HG03439 (cell line): ENCODE results near the gene MBOAT2.

ENCODE experiments used
- ATAC-seq: cut with Tn5 transposase; IDR thresholded peaks from one replicate; pipeline ENCODE4 v1.9.1; 2021; ENCODE audit warnings: mild to moderate bottlenecking, moderate library complexity; ENCODE audit not compliant: unreplicated experiment

MBOAT2 gene

GRCh38 chr2:8862230-8862629 lies 141.3 kb downstream of the MBOAT2 start:
- ATAC-seq = no peak

GRCh38 chr2:8861797-8862196 lies 141.7 kb downstream of the MBOAT2 start:
- ATAC-seq = no peak

- ATAC-seq = no peak
Measured at GRCh38 chr2:8860239-8860638, 143.2 kb downstream of the MBOAT2 start.

DNA sequence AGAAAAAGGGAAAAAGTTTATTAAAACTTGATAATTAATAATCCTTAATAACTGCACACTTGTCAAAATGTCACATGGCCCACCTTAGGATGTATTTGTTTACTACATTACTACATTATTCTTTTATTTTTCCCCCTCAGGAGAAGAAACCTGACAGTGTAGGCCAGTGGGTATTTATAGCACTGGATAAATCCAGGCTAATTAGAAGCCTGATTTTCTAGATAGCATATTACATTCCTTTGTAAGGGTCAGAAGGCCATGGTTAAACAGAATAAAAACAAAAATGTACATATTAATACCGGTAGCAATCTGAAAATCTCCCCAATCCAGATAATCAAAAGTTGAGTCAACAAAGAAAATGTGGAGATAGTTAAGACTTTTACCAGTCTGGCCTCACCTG lies 144.6 kb downstream of the MBOAT2 start:
- no peak for ATAC-seq

GRCh38 chr2:8858264-8858663 lies 145.2 kb downstream of the MBOAT2 start:
- no peak for ATAC-seq

- ATAC-seq = no peak
Measured at GRCh38 chr2:8857709-8858108, 145.8 kb downstream of the MBOAT2 start.

- ATAC-seq = no peak
Measured at GRCh38 chr2:8856176-8856575, 147.3 kb downstream of the MBOAT2 start.

DNA sequence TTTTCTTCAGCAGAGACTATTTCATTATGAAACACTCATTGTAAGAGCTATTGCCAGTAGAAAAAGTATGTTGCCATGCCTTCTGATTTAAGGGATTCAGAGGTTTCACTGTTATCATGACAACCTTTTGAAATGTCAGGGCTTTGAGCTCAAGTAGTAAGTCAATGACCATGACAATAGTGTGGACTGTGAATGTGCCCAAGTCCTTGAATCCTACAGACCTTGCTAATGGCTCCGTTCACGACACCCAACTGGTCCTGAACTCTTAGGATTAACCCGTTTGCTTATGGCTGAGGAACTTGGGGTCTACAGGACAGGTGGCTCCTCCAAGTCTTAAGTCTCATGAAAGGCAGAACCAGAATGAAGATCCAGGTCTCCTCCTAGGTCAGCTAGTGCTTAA lies 148.5 kb downstream of the MBOAT2 start:
- ATAC-seq = no peak

GRCh38 chr2:8853426-8853825 lies 150.1 kb downstream of the MBOAT2 start:
- no peak for ATAC-seq

DNA sequence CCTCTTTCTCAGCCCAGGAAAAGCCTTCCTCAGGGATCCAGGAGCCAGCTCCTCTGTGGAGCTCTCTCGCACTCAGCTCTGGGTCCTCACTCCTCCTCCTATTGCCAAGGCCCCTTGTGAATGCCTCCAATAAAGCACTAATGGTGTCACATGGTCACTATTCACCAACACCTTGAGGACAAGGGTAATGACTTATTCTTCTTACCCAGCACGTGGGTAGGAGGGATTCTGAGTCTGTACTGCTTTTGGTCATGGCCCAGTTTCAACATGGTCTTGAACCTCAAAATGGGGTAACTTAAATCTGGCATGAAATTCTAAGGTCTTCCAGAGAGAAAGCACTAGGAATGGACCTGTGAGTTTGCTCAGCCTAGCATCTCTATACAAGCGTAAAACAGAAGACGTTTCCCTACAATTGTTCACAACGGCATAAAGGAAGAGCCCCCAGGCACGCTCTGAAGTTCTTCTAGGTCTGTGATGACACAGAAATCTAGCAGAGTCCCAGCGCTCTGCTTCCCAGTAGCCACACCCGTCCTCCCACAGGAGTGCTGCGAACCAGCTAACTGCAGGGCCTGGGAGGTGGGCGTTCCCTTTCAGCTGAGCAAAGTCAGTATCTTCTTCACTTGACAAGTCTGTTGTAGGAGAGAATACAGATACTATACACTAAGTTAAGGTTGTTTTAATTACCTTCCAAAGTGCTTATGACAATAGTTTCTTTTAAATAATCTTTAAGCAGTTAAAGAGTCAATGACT lies 151.5 kb downstream of the MBOAT2 start:
- ATAC-seq = no peak

GRCh38 chr2:8850845-8851487 lies 152.5 kb downstream of the MBOAT2 start:
- no peak for ATAC-seq

DNA sequence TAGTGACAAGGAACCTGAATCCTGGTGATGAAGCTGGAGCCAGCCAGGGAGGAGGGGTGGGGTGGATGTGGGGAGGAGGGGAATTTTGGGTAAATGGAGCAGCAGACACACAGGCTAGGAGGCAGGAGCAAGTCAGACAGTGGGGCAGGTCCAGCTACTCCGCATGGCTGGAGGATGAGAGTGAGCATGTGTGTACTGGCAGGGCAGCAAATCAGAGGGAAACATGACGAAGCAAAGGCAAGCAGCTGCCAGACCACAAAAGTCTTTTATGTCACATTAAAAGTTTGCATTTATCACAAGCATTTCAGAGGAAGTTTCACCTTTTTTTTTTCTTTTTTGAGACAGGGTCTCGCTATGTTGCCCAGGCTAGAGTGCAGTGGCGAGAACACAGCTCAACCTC lies 154.2 kb downstream of the MBOAT2 start:
- ATAC-seq = no peak

- no peak for ATAC-seq
Measured at GRCh38 chr2:8848328-8849100, 155.0 kb downstream of the MBOAT2 start.

- ATAC-seq = no peak
Measured at GRCh38 chr2:8847400-8847799, 156.1 kb downstream of the MBOAT2 start.

- no peak for ATAC-seq
Measured at GRCh38 chr2:8841932-8842331, 161.6 kb downstream of the MBOAT2 start.

DNA sequence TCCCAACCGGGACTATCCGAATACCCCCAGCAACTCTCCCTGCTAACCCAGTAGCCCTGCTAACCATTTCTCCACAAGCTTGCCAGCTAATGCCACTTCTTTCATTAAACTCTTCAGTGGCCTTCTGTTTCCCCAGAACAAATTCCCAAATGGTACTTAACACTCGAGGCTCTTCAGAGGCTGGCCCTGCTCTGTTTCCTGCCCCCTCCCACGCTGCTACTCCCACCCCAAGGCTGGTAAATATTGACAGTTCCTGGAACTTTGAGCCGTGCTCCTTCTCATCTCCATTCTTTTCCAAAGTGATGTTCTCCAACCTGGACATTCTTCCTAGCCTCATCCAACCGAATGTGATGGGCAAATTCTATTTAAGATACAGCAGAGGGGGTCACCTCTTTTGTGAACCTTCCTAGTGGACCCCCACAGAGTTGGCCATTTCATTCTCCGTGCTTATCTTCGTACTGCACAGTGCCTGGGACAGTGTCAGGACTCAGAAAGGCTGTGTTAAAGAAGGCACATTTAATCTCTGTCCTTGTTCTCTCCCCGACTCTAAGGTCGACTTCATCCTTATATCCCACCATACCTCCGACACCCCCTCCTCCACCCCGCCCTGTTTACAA lies 162.9 kb downstream of the MBOAT2 start:
- ATAC-seq = no peak

- ATAC-seq = no peak
Measured at GRCh38 chr2:8839189-8839965, 164.1 kb downstream of the MBOAT2 start.

DNA sequence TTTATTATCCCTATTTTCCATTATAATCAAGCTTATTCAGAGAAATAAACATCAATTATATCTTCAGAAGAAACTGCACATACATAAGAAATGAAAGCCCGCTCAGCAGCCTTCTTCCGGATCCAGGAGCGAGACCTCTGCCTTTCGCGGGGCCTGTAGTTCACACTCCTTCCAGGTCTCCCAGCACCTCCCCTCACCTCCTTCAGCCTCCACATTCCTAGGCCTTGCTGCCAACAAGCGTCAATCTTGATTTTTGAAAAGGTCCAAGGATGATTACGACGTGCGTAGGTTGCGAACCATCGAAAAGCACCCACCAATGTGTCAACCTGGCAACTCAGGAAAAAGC lies 165.7 kb downstream of the MBOAT2 start:
- ATAC-seq = no peak

DNA sequence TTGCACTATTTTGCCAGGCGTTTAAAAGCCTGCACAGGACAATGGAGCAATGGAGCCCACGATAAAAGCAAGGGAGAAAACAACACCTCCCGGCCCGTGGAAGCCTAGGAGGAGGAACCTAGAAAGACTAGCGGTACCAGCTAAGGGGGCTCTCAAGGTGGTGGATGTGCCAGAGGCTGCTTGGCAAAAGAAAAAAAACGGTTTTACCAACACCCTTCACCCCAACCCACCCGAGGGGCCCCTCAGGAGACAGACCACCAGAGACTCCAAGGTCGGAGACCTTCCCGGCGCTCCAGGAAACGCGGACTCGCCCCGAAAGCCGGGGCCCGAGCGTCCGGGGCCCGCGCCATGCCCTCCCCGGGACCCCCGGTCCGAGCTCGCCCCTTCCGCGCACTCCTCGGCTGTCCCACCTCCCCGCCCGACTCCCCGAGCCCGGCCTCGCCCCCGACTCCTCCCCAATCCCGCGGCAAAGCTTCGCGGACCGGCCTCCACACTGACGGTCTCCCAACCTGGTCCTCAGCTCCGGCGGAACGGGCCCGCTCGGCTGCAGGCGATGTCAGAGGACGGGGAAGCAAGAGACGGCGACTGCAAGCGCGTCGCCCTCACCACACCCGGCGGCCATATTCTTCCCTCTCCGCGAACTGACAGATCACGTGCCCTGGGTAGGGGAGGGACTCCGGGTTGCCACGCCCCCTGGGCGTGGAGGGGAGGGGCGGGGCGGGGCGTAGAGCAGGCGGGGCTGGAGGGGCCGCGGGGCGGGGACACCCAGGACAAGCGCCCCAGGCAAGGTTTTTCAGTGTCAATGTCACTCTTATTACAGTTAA lies 166.3 kb downstream of the MBOAT2 start, which contains the start of gene KIDINS220:
TSS of gene KIDINS220 (minus strand) at position 643 of the 824 bp plus-strand sequence. CDS start 10,520 bp downstream, outside the sequence.
- peak; percentile 86 for ATAC-seq

DNA sequence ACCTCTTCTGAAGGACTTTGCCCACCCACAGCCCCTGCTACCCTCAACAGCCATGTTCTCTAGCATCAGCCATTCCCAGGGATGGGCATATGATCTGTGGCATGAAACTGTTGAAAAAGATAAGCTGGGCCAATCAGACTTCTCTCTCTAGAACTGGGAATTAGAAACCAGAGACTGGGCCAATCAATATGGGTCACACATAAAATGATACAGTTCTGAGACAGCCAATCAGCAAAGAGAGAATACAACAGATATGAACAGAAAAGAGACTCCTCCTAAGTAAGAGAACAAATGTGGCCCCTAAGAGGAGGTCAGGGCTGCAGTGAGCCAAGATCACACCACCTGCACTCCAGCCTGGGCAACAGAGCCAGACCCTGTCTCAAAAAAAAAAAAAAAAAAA lies 168.2 kb downstream of the MBOAT2 start:
- no peak for ATAC-seq
